NOMO-1 treated with DMSO at 0.1 percent for 48 hours (cell line): ENCODE measurements around the gene CACNA1B.
"Not testable (repeated sequence)": the region's sequence is repeated elsewhere in the genome, so short reads cannot be mapped to it uniquely, and the experiment has no call there.

Experiments
- DNase-seq: peaks from one replicate; lab custom pipeline; 2025; ENCODE audit not compliant: unreplicated experiment; lab: John Stamatoyannopoulos, UW

The CACNA1B gene

DNA sequence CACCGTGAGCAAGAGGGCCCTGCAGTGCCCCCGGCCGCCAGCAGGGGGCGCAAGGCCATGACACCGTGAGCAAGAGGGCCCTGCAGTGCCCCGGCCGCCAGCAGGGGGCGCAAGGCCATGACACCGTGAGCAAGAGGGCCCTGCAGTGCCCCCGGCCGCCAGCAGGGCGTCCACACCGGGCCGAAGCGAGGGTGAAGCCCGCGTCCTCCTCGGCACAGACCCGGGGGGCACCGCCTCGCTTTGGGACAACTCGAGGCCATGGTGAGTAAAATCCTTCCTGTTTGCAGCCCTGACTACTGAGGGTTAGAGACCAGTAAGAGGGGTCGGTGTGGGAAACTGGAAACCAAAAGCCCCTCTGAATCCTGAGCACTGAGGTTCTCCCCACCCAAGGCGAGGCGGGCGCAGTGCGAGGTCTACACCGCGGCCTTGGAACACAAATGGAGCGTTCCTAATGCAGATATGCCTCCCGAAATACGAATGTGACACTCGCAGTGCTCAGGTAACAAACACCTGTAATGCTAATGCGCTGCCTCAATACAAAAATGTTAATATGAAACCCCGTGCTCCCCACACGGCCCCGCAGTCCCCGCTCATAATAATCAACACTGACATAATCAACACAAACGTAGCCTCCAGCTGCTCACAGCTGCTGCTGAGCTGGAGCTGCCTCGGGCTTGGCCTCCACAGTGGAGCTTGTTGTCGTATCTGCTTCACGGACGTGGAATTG is 249.4 kb downstream of the CACNA1B start:
- DNase-seq, result not testable (repeated sequence)

GRCh38 chr9:138128027-138128426 is 250.4 kb downstream of the CACNA1B start:
- DNase-seq, result not testable (repeated sequence)

GRCh38 chr9:138129318-138129717 is 251.7 kb downstream of the CACNA1B start:
- DNase-seq, result not testable (repeated sequence)

- DNase-seq, result not testable (repeated sequence)
Measured at GRCh38 chr9:138132946-138133705, 255.5 kb downstream of the CACNA1B start.

- DNase-seq, result not testable (repeated sequence)
Measured at GRCh38 chr9:138134581-138134980, 257.0 kb downstream of the CACNA1B start.

DNA sequence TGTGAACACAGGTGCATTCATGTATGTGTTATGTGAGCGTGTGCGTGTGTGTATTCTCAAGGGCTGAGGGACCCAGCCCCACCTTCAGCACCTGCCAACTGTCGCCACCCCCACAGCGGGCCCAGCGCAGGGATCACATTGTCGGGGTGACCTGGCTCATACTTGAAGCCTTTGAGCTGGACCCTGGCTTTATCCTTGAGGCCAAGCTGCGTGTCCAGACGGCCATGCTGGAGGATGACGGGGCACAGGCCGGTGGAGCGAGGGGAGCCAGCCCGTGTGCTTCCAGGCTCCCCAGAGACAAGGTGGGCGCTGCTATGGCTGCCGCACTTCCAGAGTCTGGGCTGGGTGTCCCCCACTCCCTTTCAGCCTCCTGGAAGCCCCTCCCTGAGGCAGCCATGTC is 261.5 kb downstream of the CACNA1B start:
- DNase-seq, result not testable (repeated sequence)

- not testable (repeated sequence) for DNase-seq
Measured at GRCh38 chr9:138140980-138141379, 263.4 kb downstream of the CACNA1B start.

DNA sequence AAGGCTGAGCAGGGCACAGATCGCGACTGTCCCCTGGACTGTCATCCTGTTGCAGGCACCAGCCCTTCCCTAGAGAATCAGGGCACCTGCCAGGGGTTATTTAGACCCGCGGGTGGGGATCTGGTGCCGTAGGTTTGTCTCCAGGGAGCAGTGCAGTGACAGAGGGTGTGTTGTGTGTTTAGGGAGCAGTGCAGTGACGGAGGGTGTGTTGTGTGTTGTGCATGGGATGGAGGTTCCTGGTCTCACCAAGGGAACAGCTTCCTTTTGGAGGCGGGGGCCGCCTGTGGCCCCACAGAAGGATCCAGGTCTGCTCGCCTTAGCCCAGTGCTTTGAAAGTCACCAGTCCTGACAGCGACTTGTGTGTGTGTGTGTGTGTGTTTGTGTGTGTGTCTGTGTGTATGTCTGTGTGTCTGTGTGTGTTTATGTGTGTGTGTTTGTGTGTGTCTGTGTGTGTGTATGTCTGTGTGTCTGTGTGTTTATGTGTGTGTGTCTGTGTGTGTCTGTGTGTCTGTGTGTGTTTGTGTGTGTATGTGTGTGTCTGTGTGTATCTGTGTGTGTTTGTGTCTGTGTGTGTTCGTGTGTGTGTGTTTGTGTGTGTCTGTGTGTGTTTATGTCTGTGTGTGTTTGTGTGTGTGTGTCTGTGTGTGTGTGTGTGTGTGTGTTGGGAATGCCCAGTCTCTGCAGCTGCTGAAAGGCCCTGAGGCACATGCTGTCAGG is 265.1 kb downstream of the CACNA1B start:
- not testable (repeated sequence) for DNase-seq

DNA sequence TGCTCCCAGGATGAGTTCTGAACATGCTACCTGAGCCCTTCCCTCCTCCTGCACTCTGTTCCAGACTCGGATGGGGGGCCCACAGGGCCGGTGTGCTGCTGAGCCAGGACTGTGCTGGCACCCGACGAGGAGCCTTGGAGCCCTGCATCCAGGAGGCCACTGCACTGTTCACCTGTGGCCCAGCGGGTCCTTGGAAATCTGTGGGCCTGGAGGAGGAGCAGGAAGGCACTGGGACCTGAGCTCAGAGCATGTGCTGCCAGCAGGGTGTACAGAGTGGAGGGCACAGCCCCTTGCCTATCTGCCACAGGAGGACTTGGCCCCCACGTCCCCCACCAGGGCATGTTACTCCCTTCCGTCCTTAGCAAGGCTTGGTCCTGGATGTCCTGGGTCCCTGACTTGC is 265.9 kb downstream of the CACNA1B start:
- DNase-seq, result not testable (repeated sequence)

DNA sequence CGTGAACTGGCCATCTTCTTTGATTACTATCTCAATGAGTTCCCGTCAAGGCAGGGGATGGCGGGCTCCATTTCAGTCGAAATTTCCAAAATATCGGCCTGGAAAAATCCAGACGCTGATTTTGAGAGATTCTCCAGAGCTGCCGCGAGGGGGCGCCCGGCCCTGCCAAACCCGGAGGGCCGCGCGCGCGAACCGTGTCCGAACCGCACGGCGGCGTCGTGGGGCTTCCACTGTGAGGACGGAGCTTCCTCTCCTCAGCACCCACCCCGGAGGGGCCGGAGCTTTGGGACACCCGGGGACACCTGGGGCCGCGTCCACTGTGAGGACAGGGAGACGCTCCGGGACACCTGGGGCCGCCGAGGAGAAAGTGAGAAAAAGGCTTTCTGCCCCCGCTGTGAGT is 270.0 kb downstream of the CACNA1B start:
- DNase-seq, result not testable (repeated sequence)

DNA sequence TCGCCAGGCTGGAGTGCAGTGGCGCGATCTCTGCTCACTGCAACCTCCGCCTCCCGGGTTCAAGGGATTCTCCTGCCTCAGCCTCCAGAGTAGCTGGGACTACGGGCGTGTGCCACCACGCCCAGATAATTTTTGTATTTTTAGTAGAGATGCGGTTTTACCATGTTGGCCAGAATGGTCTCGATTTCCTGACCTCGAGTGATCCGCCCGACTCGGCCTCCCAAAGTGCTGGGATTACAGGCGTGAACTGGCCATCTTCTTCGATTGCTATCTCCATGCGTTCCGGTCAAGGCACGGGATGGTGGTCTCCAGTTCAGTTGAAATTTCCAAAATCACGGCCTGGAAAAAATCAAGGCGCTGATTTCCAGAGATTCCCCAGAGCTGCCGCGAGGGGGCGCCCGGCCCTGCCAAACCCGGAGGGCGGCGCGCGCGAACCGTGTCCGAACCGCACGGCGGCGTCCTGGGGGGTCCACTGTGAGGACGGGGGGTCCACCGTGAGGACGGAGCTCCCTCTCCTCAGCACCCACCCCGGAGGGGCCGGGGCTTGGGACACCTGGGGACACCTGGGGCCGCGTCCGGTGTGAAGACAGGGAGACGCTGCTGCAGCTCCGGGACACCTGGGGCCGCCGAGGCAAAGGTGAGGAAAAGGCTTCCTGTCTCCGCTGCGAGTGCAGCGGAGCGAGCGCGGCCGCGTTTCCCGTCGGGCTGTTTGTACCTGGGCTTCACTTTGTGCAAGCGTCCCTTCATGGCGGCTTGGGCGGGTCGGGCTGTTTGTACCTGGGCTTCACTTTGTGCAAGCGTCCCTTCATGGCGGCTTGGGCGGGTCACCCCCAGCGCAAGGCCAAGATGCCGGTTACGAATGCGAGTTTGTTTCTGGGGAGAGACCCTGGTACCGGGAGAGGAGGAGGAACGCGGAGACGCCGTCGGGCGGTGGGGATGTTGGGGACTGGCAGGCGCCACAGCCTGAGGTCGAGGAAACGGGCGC is 272.4 kb downstream of the CACNA1B start:
- not testable (repeated sequence) for DNase-seq

- not testable (repeated sequence) for DNase-seq
Measured at GRCh38 chr9:138155788-138156187, 278.2 kb downstream of the CACNA1B start.

DNA sequence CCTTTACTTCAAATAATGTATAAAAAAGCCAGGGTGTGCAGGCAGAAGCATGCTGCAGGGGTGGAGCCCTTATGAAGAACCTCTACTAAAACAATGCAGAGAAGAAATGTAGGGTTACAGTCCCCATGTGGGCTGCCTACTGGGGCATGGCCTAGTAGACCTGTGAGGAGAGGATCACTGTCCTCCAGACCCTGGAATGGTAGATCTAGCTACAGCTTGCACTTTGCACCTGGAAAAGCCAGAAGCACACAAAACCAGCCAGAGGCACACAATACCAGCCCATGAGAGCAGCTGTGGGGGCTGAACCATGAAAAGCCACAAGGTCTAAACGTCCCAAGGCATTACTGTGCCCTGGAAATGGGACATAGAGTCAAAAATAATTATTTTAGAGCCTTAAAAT is 289.2 kb downstream of the CACNA1B start:
- DNase-seq, result not testable (repeated sequence)
